SK-N-SH (cell line): ENCODE measurements around the gene LPP.

Experiments
- CHD2 ChIP-seq: fragments of 150-350 bp; IDR thresholded peaks from 2 replicates; pipeline ENCODE4 v1.6.1; 2018; ENCODE audit warnings: low read length; ENCODE audit not compliant: partially characterized antibody
- EP300 ChIP-seq, 2 experiments: IDR thresholded peaks; 2 replicates each; pipeline versions ENCODE4 v1.4.0 to v1.6.1; 2012; ENCODE audit warnings: borderline replicate concordance in 1 of 2, low read depth in 1 of 2, low read length in 1 of 2
- EZH2phosphoT487 ChIP-seq: fragments of 200-600 bp; sonication (generic); IDR thresholded peaks from 2 replicates; pipeline ENCODE4 v1.6.1; 2017; ENCODE audit warnings: low read depth, mixed run types, mild to moderate bottlenecking, antibody characterized with exemption, moderate library complexity, borderline replicate concordance
- FOXM1 ChIP-seq: IDR thresholded peaks from 2 replicates; pipeline ENCODE4 v1.4.0; 2012; ENCODE audit warnings: low read depth, mild to moderate bottlenecking
- JUND ChIP-seq: IDR thresholded peaks from 2 replicates; pipeline ENCODE4 v1.4.0; 2012
- RAD21 ChIP-seq: IDR thresholded peaks from 2 replicates; pipeline ENCODE4 v1.6.1; 2012; ENCODE audit warnings: mild to moderate bottlenecking, low read length
- RFX5 ChIP-seq: IDR thresholded peaks from 2 replicates; pipeline ENCODE4 v1.6.1; 2012; ENCODE audit warnings: mild to moderate bottlenecking, improper control_type of control experiment, low read length
- SIN3A ChIP-seq: IDR thresholded peaks from 2 replicates; pipeline ENCODE4 v1.6.1; 2012; ENCODE audit warnings: low read depth, mild to moderate bottlenecking, low read length, moderate library complexity, borderline replicate concordance
- TAF1 ChIP-seq: IDR thresholded peaks from 2 replicates; pipeline ENCODE4 v1.6.1; 2012; ENCODE audit warnings: low read depth, mild to moderate bottlenecking, low read length, moderate library complexity, borderline replicate concordance
- TF ChIP-seq, protein P1 (sequence below): fragments of 200-600 bp; sonication (generic); IDR thresholded peaks from 2 replicates; pipeline ENCODE4 v1.6.1; 2017; ENCODE audit warnings: antibody characterized with exemption, mild to moderate bottlenecking, moderate library complexity
- TF ChIP-seq, protein P2 (sequence below): IDR thresholded peaks from 2 replicates; pipeline ENCODE4 v1.4.0; 2012; ENCODE audit warnings: low read depth, borderline replicate concordance
- TF ChIP-seq, protein P3 (sequence below): IDR thresholded peaks from 2 replicates; pipeline ENCODE4 v1.4.0; 2012; ENCODE audit warnings: low read depth
- TF ChIP-seq, protein P4 (sequence below): IDR thresholded peaks from 2 replicates; pipeline ENCODE4 v1.6.1; 2012; ENCODE audit warnings: mild to moderate bottlenecking, low read depth, low read length, moderate library complexity
- TF ChIP-seq, protein P5 (sequence below): fragments of 150-350 bp; IDR thresholded peaks from 2 replicates; pipeline ENCODE4 v1.6.1; 2016; ENCODE audit warnings: mild to moderate bottlenecking, low read depth, low read length

DNA sequence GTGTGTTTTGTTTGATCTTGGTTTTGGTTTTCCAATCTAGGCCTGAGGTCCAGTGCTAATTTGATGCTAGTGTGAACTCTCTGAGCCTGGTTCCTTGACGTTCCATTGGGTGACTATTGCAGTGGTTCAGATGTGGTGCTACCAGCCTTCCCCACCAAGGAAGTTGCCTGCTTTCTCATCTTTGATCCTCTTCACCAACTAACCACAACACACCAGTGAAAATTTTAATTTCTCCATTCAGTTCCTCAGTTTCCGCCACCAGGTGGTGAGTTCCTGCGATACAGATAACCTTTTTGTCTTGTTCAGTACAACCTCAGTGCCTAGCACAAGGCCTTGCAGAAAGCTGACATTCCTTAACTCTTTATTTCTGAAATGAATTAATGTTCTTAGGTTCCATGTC is 680.4 kb downstream of the LPP start:
- TF ChIP-seq, protein P1, sequence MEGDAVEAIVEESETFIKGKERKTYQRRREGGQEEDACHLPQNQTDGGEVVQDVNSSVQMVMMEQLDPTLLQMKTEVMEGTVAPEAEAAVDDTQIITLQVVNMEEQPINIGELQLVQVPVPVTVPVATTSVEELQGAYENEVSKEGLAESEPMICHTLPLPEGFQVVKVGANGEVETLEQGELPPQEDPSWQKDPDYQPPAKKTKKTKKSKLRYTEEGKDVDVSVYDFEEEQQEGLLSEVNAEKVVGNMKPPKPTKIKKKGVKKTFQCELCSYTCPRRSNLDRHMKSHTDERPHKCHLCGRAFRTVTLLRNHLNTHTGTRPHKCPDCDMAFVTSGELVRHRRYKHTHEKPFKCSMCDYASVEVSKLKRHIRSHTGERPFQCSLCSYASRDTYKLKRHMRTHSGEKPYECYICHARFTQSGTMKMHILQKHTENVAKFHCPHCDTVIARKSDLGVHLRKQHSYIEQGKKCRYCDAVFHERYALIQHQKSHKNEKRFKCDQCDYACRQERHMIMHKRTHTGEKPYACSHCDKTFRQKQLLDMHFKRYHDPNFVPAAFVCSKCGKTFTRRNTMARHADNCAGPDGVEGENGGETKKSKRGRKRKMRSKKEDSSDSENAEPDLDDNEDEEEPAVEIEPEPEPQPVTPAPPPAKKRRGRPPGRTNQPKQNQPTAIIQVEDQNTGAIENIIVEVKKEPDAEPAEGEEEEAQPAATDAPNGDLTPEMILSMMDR, result no peak
- no peak for TF ChIP-seq FOXM1
- no peak for TF ChIP-seq EZH2phosphoT487
- TF ChIP-seq, protein P2, sequence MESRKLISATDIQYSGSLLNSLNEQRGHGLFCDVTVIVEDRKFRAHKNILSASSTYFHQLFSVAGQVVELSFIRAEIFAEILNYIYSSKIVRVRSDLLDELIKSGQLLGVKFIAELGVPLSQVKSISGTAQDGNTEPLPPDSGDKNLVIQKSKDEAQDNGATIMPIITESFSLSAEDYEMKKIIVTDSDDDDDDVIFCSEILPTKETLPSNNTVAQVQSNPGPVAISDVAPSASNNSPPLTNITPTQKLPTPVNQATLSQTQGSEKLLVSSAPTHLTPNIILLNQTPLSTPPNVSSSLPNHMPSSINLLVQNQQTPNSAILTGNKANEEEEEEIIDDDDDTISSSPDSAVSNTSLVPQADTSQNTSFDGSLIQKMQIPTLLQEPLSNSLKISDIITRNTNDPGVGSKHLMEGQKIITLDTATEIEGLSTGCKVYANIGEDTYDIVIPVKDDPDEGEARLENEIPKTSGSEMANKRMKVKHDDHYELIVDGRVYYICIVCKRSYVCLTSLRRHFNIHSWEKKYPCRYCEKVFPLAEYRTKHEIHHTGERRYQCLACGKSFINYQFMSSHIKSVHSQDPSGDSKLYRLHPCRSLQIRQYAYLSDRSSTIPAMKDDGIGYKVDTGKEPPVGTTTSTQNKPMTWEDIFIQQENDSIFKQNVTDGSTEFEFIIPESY, result no peak
- TF ChIP-seq TAF1, result no peak
- TF ChIP-seq, protein P3, sequence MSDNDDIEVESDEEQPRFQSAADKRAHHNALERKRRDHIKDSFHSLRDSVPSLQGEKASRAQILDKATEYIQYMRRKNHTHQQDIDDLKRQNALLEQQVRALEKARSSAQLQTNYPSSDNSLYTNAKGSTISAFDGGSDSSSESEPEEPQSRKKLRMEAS, result no peak
- TF ChIP-seq EP300 (IDR thresholded peaks at IDR 0.05; ENCODE audit: borderline replicate concordance in 1 of 2, low read depth in 1 of 2, low read length in 1 of 2), result no peak
- TF ChIP-seq SIN3A, result no peak
- no peak for TF ChIP-seq JUND
- no peak for TF ChIP-seq RFX5
- no peak for TF ChIP-seq RAD21
- TF ChIP-seq, protein P4, sequence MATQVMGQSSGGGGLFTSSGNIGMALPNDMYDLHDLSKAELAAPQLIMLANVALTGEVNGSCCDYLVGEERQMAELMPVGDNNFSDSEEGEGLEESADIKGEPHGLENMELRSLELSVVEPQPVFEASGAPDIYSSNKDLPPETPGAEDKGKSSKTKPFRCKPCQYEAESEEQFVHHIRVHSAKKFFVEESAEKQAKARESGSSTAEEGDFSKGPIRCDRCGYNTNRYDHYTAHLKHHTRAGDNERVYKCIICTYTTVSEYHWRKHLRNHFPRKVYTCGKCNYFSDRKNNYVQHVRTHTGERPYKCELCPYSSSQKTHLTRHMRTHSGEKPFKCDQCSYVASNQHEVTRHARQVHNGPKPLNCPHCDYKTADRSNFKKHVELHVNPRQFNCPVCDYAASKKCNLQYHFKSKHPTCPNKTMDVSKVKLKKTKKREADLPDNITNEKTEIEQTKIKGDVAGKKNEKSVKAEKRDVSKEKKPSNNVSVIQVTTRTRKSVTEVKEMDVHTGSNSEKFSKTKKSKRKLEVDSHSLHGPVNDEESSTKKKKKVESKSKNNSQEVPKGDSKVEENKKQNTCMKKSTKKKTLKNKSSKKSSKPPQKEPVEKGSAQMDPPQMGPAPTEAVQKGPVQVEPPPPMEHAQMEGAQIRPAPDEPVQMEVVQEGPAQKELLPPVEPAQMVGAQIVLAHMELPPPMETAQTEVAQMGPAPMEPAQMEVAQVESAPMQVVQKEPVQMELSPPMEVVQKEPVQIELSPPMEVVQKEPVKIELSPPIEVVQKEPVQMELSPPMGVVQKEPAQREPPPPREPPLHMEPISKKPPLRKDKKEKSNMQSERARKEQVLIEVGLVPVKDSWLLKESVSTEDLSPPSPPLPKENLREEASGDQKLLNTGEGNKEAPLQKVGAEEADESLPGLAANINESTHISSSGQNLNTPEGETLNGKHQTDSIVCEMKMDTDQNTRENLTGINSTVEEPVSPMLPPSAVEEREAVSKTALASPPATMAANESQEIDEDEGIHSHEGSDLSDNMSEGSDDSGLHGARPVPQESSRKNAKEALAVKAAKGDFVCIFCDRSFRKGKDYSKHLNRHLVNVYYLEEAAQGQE, result no peak
- TF ChIP-seq, protein P5, sequence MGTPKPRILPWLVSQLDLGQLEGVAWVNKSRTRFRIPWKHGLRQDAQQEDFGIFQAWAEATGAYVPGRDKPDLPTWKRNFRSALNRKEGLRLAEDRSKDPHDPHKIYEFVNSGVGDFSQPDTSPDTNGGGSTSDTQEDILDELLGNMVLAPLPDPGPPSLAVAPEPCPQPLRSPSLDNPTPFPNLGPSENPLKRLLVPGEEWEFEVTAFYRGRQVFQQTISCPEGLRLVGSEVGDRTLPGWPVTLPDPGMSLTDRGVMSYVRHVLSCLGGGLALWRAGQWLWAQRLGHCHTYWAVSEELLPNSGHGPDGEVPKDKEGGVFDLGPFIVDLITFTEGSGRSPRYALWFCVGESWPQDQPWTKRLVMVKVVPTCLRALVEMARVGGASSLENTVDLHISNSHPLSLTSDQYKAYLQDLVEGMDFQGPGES, result no peak
- no peak for TF ChIP-seq CHD2
